ENCODE results near the gene RTRAF.

- TF ChIP-seq CEBPB (IDR thresholded peaks at IDR 0.05; ENCODE audit: low read depth) (no peak), POLR2AphosphoS5 (IDR thresholded peaks at IDR 0.05; ENCODE audit: low read depth, low read length) (no peak), RAD21 (IDR thresholded peaks at IDR 0.05; ENCODE audit: low read depth) (no peak), FOSL1 (IDR thresholded peaks at IDR 0.05; ENCODE audit: low read depth) (no peak), SP1 (IDR thresholded peaks at IDR 0.05; ENCODE audit: low read depth) (no peak), POLR2A (IDR thresholded peaks at IDR 0.05; ENCODE audit: borderline replicate concordance, extremely low read depth, insufficient read depth, insufficient read length) (no peak), EGR1 (IDR thresholded peaks at IDR 0.05; ENCODE audit: low read depth) (no peak), EZH2 (IDR thresholded peaks at IDR 0.05) (no peak), EZH2phosphoT487 (IDR thresholded peaks at IDR 0.05; ENCODE audit: borderline replicate concordance) (no peak), JUND (IDR thresholded peaks at IDR 0.05) (no peak), ZFX (IDR thresholded peaks at IDR 0.05) (no peak)
- TF ChIP-seq, protein P1, sequence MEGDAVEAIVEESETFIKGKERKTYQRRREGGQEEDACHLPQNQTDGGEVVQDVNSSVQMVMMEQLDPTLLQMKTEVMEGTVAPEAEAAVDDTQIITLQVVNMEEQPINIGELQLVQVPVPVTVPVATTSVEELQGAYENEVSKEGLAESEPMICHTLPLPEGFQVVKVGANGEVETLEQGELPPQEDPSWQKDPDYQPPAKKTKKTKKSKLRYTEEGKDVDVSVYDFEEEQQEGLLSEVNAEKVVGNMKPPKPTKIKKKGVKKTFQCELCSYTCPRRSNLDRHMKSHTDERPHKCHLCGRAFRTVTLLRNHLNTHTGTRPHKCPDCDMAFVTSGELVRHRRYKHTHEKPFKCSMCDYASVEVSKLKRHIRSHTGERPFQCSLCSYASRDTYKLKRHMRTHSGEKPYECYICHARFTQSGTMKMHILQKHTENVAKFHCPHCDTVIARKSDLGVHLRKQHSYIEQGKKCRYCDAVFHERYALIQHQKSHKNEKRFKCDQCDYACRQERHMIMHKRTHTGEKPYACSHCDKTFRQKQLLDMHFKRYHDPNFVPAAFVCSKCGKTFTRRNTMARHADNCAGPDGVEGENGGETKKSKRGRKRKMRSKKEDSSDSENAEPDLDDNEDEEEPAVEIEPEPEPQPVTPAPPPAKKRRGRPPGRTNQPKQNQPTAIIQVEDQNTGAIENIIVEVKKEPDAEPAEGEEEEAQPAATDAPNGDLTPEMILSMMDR (IDR thresholded peaks at IDR 0.05 in 2 of 3, conservative IDR thresholded peaks at IDR 0.05 in 1 of 3; ENCODE audit: borderline replicate concordance in 1 of 3, insufficient read depth in 1 of 3, low read depth in 2 of 3, low read length in 2 of 3), result no peak
- TF ChIP-seq, protein P2, sequence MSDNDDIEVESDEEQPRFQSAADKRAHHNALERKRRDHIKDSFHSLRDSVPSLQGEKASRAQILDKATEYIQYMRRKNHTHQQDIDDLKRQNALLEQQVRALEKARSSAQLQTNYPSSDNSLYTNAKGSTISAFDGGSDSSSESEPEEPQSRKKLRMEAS (IDR thresholded peaks at IDR 0.05), result no peak
These were observed 58.8 kb downstream of the RTRAF start for GRCh38 chr14:52048116-52048515.

Data from HCT116 (cell line).